ENCODE data around the gene GRID2. TPM values are rescaled to one million over a fixed set of nuclear protein-coding genes. Genes with fewer than 3 reads are reported as not detected.

Gene GRID2
- total and polyA plus RNA-seq, 4 donors = under 0.01 to 0.02 TPM; not detected in 2

DNA sequence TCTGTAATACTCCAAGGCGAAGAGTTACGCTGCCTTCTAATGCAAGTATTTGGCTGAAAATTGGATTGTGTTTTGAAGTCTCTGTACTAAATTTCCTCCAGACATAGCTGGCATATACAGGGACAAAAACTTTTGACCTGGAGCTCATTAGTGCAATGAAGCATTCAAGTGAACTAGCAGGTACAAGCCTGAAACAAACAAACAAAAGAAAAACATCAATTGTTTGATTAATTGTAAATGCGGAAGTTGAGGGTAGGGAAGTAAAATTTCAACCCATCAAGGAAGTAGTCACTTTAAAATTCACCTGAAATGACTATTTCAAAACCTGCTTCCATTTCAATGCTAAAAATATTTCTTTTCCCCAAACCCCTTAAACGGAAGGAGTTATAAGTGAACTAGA, 1008.5 kb downstream of the GRID2 start:
- H3K4me3 ChIP-seq (ENCODE audit: low read depth in 1 of 3, low read length in 3 of 3) = no peak overlapping the region
- WGBS = 81% methylated on average over 4 of the region's 4 CpGs
- H3K9ac ChIP-seq (ENCODE audit: low read depth in 1 of 2, low read length in 2 of 2) = no peak overlapping the region
- H3K4me1 ChIP-seq (ENCODE audit: control insufficient read depth in 4 of 4, insufficient read depth in 4 of 4, low read length in 3 of 4) = no peaks in the 10 kb centered on the region
- no peaks in the 10 kb centered on the region for H3K36me3 ChIP-seq (ENCODE audit: control insufficient read depth in 4 of 4, insufficient read depth in 3 of 4, low read depth in 1 of 4, low read length in 3 of 4)
- H3K27me3 ChIP-seq (ENCODE audit: control insufficient read depth in 4 of 4, insufficient read depth in 4 of 4, low read length in 3 of 4) = no peaks in the 10 kb centered on the region
- H3K27ac ChIP-seq (ENCODE audit: low read depth in 1 of 2, low read length in 2 of 2) = no peak overlapping the region
- H3K9me3 ChIP-seq (ENCODE audit: control insufficient read depth in 4 of 4, low read length in 3 of 4) = no peaks in the 10 kb centered on the region
- no peak for DNase-seq (ENCODE audit: low spot score)
- TF ChIP-seq, protein P1, sequence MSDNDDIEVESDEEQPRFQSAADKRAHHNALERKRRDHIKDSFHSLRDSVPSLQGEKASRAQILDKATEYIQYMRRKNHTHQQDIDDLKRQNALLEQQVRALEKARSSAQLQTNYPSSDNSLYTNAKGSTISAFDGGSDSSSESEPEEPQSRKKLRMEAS (IDR thresholded peaks at IDR 0.05) = no peak
- TF ChIP-seq, protein P2, sequence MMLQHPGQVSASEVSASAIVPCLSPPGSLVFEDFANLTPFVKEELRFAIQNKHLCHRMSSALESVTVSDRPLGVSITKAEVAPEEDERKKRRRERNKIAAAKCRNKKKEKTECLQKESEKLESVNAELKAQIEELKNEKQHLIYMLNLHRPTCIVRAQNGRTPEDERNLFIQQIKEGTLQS (IDR thresholded peaks at IDR 0.05) = no peak
- TF ChIP-seq YY1 (IDR thresholded peaks at IDR 0.05) (no peak), FOXA1 (IDR thresholded peaks at IDR 0.05) (no peak), EGR1 (IDR thresholded peaks at IDR 0.05; ENCODE audit: low read depth in 2 of 2) (no peak), JUND (IDR thresholded peaks at IDR 0.05) (no peak), TAF1 (conservative IDR thresholded peaks at IDR 0.05) (no peak), RXRA (IDR thresholded peaks at IDR 0.05) (no peak), FOXA2 (IDR thresholded peaks at IDR 0.05) (no peak), SP1 (IDR thresholded peaks at IDR 0.05) (no peak), NR2F2 (IDR thresholded peaks at IDR 0.05) (no peak), GABPA (IDR thresholded peaks at IDR 0.05 in 1 of 2, conservative IDR thresholded peaks at IDR 0.05 in 1 of 2) (no peak)
- TF ChIP-seq, protein P3, sequence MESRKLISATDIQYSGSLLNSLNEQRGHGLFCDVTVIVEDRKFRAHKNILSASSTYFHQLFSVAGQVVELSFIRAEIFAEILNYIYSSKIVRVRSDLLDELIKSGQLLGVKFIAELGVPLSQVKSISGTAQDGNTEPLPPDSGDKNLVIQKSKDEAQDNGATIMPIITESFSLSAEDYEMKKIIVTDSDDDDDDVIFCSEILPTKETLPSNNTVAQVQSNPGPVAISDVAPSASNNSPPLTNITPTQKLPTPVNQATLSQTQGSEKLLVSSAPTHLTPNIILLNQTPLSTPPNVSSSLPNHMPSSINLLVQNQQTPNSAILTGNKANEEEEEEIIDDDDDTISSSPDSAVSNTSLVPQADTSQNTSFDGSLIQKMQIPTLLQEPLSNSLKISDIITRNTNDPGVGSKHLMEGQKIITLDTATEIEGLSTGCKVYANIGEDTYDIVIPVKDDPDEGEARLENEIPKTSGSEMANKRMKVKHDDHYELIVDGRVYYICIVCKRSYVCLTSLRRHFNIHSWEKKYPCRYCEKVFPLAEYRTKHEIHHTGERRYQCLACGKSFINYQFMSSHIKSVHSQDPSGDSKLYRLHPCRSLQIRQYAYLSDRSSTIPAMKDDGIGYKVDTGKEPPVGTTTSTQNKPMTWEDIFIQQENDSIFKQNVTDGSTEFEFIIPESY (IDR thresholded peaks at IDR 0.05) = no peak
- TF ChIP-seq, protein P4, sequence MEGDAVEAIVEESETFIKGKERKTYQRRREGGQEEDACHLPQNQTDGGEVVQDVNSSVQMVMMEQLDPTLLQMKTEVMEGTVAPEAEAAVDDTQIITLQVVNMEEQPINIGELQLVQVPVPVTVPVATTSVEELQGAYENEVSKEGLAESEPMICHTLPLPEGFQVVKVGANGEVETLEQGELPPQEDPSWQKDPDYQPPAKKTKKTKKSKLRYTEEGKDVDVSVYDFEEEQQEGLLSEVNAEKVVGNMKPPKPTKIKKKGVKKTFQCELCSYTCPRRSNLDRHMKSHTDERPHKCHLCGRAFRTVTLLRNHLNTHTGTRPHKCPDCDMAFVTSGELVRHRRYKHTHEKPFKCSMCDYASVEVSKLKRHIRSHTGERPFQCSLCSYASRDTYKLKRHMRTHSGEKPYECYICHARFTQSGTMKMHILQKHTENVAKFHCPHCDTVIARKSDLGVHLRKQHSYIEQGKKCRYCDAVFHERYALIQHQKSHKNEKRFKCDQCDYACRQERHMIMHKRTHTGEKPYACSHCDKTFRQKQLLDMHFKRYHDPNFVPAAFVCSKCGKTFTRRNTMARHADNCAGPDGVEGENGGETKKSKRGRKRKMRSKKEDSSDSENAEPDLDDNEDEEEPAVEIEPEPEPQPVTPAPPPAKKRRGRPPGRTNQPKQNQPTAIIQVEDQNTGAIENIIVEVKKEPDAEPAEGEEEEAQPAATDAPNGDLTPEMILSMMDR (IDR thresholded peaks at IDR 0.05; ENCODE audit: low read depth, low read length, missing input control) = no peak
- TF ChIP-seq, protein P5, sequence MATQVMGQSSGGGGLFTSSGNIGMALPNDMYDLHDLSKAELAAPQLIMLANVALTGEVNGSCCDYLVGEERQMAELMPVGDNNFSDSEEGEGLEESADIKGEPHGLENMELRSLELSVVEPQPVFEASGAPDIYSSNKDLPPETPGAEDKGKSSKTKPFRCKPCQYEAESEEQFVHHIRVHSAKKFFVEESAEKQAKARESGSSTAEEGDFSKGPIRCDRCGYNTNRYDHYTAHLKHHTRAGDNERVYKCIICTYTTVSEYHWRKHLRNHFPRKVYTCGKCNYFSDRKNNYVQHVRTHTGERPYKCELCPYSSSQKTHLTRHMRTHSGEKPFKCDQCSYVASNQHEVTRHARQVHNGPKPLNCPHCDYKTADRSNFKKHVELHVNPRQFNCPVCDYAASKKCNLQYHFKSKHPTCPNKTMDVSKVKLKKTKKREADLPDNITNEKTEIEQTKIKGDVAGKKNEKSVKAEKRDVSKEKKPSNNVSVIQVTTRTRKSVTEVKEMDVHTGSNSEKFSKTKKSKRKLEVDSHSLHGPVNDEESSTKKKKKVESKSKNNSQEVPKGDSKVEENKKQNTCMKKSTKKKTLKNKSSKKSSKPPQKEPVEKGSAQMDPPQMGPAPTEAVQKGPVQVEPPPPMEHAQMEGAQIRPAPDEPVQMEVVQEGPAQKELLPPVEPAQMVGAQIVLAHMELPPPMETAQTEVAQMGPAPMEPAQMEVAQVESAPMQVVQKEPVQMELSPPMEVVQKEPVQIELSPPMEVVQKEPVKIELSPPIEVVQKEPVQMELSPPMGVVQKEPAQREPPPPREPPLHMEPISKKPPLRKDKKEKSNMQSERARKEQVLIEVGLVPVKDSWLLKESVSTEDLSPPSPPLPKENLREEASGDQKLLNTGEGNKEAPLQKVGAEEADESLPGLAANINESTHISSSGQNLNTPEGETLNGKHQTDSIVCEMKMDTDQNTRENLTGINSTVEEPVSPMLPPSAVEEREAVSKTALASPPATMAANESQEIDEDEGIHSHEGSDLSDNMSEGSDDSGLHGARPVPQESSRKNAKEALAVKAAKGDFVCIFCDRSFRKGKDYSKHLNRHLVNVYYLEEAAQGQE (IDR thresholded peaks at IDR 0.05) = no peak

DNA sequence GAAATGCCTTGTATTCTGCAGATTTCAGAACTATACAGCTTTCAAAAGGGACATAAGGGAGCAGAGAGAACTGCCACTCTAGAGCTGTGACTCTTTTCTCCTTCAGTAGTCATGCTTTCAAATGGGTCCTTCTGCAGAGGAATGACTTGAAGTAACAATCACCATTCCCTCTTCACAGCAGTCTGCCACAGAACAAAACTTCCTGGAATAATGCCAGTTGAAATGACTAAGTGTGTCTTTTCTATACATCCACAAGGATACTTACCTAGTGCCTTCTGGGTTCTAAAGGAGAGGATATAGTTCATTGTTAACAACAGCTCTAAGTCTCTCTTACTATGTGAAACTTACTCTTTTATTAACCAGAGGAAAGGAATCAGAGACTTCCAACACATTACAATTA, 1009.4 kb downstream of the GRID2 start:
- no peaks in the 10 kb centered on the region for H3K27me3 ChIP-seq (ENCODE audit: control insufficient read depth in 4 of 4, insufficient read depth in 4 of 4, low read length in 3 of 4)
- no peak for DNase-seq (ENCODE audit: low spot score)
- TF ChIP-seq FOXA2 (IDR thresholded peaks at IDR 0.05) (no peak), RXRA (IDR thresholded peaks at IDR 0.05) (no peak), RAD21 (IDR thresholded peaks at IDR 0.05) (no peak), HNF4A (conservative IDR thresholded peaks at IDR 0.05) (no peak), YY1 (IDR thresholded peaks at IDR 0.05) (no peak), EGR1 (IDR thresholded peaks at IDR 0.05; ENCODE audit: low read depth in 2 of 2) (no peak), FOXA1 (IDR thresholded peaks at IDR 0.05) (no peak)
- TF ChIP-seq, protein P1 (IDR thresholded peaks at IDR 0.05) = no peak
- TF ChIP-seq, protein P5 (IDR thresholded peaks at IDR 0.05) = no peak
- TF ChIP-seq, protein P2 (IDR thresholded peaks at IDR 0.05) = no peak
- TF ChIP-seq, protein P3 (IDR thresholded peaks at IDR 0.05) = no peak

More for the DNA sequence above, 1009.4 kb downstream of the GRID2 start:
- Histone ChIP-seq H3K36me3 (ENCODE audit: control insufficient read depth in 4 of 4, insufficient read depth in 3 of 4, low read depth in 1 of 4, low read length in 3 of 4) (no peaks in the 10 kb centered on the region), H3K9ac (ENCODE audit: low read depth in 1 of 2, low read length in 2 of 2) (no peak overlapping the region), H3K27ac (ENCODE audit: low read depth in 1 of 2, low read length in 2 of 2) (no peak overlapping the region), H3K4me3 (ENCODE audit: low read depth in 1 of 3, low read length in 3 of 3) (no peak overlapping the region), H3K9me3 (ENCODE audit: control insufficient read depth in 4 of 4, low read length in 3 of 4) (no peaks in the 10 kb centered on the region), H3K4me1 (ENCODE audit: control insufficient read depth in 4 of 4, insufficient read depth in 4 of 4, low read length in 3 of 4) (no peaks in the 10 kb centered on the region)

Data from liver (tissue), 9 donors.